H7 (cell line): ENCODE results near the gene CFAP210. TPM values are rescaled to one million over a fixed set of nuclear protein-coding genes. Genes with fewer than 3 reads are reported as not detected.

ENCODE experiments used
- DNase-seq: peaks from one replicate; pipeline ENCODE4 v3.0.0; 2012
- H3K27me3 ChIP-seq: 2 replicates; pipeline ENCODE4 v1.6.0; 2011; ENCODE audit warnings: mild to moderate bottlenecking, low read length; ENCODE audit not compliant: control insufficient read depth, insufficient read depth
- H3K36me3 ChIP-seq: replicated peaks from 2 replicates; pipeline ENCODE4 v1.5.1; 2011; ENCODE audit warnings: low read length; ENCODE audit not compliant: control insufficient read depth, insufficient read depth
- H3K4me3 ChIP-seq: 2 replicates; pipeline ENCODE4 v1.5.1; 2011; ENCODE audit warnings: low read depth, mild to moderate bottlenecking, control low read depth, low read length, moderate library complexity; ENCODE audit not compliant: insufficient read depth
- total RNA-seq: library from RNA; depleted of rRNA; stranded (reverse); fragments of >200 nt; shearing (Covaris generic); gene quantifications from 2 replicates; pipeline ENCODE4 v1.2.3, GENCODE V29; 2014

The CFAP210 gene
- total RNA-seq, 1 experiment from 2014 or later: 0.28 TPM

- no peak for DNase-seq
- no peaks in the 10 kb centered on the region for H3K27me3 ChIP-seq
- H3K36me3 ChIP-seq: no peaks in the 10 kb centered on the region
- H3K4me3 ChIP-seq: no peak overlapping the region
Measured at GRCh38 chr2:169717691-169718063, 23.5 kb upstream of the CFAP210 start.

GRCh38 chr2:169716938-169717690, 22.9 kb upstream of the CFAP210 start:
- Histone ChIP-seq H3K4me3 (no peak overlapping the region), H3K27me3 (no peaks in the 10 kb centered on the region), H3K36me3 (no peaks in the 10 kb centered on the region)
- no peak for DNase-seq

DNA sequence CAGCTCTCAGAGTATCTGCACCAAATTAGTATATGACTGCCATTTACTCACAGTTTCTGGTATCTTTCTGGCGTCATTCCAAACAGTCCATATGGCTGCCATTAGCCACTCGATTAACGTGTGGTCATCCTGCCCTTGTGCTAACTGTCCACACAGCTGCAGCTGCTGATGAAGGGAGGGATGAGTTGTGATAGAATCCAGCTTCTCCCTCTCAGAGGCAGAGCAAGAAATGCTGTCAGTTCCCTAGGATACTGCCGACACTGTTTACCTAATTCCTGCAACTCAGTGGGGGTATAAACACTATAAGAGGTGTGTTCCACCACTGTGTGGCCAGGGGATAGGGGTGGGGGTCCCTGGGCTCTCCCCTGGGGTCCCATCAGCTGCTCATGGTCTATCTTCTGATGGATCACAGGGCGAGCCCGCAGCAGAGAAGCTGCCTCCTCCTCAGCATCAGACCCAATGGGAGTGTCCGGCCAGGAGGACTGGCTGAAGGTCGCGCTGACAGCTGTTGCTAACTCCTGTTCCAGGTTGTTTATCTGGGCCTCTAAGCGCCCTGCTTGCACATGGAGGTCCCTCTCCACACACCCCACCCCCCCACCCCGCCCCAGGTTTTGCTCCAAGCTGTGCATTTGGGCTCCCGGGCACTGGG, 22.2 kb upstream of the CFAP210 start:
- no peak for DNase-seq
- Histone ChIP-seq H3K27me3 (no peaks in the 10 kb centered on the region), H3K36me3 (0 out of 2 replicates have a peak, but pooled peaks cover 1% of the 10 kb centered on the region), H3K4me3 (no peak overlapping the region)

- H3K4me3 ChIP-seq: no peak overlapping the region
- H3K36me3 ChIP-seq: 0 out of 2 replicates have a peak, but pooled peaks cover 1% of the 10 kb centered on the region
- DNase-seq: no peak
Measured at GRCh38 chr2:169715379-169716237, 21.4 kb upstream of the CFAP210 start.

DNA sequence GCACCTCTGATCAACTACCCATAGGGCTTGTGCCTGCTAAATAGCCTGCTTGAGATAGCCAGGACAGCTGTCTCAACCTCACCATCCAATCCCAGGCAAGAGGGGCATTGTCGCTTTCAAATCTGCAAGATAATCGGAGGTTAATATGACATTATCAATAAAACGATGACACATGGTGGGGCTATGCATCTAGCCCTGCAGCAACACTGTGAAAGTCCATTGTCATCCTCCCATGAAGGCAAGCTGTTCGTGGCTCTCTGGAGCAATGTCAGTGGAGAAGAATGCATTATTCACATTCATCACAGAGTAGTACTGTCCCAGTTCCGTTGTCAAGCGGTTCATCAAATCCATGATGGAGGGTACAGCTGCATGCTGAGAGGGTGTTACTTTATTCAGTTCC, 20.5 kb upstream of the CFAP210 start:
- H3K36me3 ChIP-seq: peaks cover 1% of the 10 kb centered on the region; the same call in 1 of the 2 replicates
- no peak overlapping the region for H3K4me3 ChIP-seq
- H3K27me3 ChIP-seq: no peaks in the 10 kb centered on the region
- no peak for DNase-seq

More at GRCh38 chr2:169715379-169716237, 21.4 kb upstream of the CFAP210 start:
- no peaks in the 10 kb centered on the region for H3K27me3 ChIP-seq

DNA sequence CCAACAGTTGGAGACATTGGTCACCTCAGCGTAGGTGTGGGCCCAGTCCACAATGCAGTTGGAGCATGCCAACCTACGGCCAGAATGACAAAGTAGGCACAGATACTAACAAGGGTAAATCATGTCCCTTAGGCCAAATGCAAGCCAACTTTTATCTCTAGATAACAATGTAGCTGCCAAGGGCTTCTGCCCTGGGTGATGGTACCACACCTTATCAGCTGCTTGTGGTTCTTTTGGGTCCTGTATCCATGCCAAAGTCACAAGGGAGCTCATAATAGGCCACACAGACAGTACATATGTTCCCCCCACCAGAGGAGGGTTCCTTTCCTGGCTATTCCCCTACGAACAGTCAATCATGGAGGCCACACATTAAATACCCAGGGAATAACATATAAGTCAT, 19.1 kb upstream of the CFAP210 start:
- peaks cover 1% of the 10 kb centered on the region; the same call in 1 of the 2 replicates for H3K36me3 ChIP-seq
- DNase-seq: no peak
- no peaks in the 10 kb centered on the region for H3K27me3 ChIP-seq
- no peak overlapping the region for H3K4me3 ChIP-seq

GRCh38 chr2:169712791-169713227, 18.6 kb upstream of the CFAP210 start:
- H3K4me3 ChIP-seq: no peak overlapping the region
- DNase-seq: no peak
- H3K36me3 ChIP-seq: peaks cover 1% of the 10 kb centered on the region; the same call in 1 of the 2 replicates
- no peaks in the 10 kb centered on the region for H3K27me3 ChIP-seq

- H3K27me3 ChIP-seq: no peaks in the 10 kb centered on the region
- H3K36me3 ChIP-seq: peaks cover 1% of the 10 kb centered on the region; the same call in 1 of the 2 replicates
- no peak overlapping the region for H3K4me3 ChIP-seq
- no peak for DNase-seq
Measured at GRCh38 chr2:169711751-169712509, 17.7 kb upstream of the CFAP210 start.

GRCh38 chr2:169709981-169710380, 15.8 kb upstream of the CFAP210 start:
- Histone ChIP-seq H3K4me3 (no peak overlapping the region), H3K36me3 (peaks cover 1% of the 10 kb centered on the region; the same call in 1 of the 2 replicates), H3K27me3 (no peaks in the 10 kb centered on the region)
- DNase-seq: no peak

DNA sequence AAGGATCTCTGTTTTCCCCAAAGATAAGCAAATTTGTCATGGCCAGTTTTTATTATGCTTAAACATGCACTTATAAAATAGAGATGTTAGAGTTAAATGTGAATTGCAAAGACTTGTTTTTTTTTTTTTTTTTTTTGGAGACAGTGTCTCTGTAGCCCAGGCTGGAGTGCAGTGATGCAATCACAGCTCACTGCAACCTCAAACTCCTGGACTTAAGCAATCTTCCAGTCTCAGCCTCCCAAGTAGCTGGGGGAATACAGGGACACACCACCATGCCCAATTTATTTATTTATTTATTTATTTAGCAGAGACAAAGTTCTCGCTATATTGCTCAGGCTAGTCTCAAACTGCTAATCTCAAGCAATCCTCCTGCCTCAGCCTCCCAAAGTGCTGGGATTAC, 15.1 kb upstream of the CFAP210 start:
- DNase-seq: no peak
- Histone ChIP-seq H3K36me3 (peaks cover 1% of the 10 kb centered on the region; the same call in 1 of the 2 replicates), H3K27me3 (no peaks in the 10 kb centered on the region), H3K4me3 (no peak overlapping the region)

GRCh38 chr2:169707626-169708025, 13.4 kb upstream of the CFAP210 start:
- Histone ChIP-seq H3K27me3 (no peaks in the 10 kb centered on the region), H3K4me3 (no peak overlapping the region), H3K36me3 (peaks cover 1% of the 10 kb centered on the region; the same call in 1 of the 2 replicates)
- no peak for DNase-seq

DNA sequence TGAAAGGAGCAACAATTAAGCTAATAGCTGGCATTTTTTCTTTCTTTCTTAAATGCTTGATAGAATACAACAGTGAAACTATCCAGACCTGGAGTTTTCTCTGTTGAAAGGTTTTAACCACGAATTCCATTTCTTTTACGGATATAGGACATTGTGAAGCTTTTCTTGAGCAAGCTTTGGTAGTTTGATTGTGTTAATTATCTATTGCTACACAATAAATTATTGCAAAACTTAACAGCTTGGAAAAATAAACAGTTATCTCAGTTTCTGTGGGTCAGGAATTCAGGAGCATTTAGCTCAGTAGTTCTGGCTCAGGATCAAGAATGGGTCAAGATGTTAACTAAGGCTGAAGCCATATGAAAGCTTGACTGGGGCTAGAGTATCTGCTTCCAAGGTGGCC, 11.7 kb upstream of the CFAP210 start:
- Histone ChIP-seq H3K4me3 (no peak overlapping the region), H3K27me3 (no peaks in the 10 kb centered on the region), H3K36me3 (no peaks in the 10 kb centered on the region; the same call in 1 of the 2 replicates)
- DNase-seq: no peak

DNA sequence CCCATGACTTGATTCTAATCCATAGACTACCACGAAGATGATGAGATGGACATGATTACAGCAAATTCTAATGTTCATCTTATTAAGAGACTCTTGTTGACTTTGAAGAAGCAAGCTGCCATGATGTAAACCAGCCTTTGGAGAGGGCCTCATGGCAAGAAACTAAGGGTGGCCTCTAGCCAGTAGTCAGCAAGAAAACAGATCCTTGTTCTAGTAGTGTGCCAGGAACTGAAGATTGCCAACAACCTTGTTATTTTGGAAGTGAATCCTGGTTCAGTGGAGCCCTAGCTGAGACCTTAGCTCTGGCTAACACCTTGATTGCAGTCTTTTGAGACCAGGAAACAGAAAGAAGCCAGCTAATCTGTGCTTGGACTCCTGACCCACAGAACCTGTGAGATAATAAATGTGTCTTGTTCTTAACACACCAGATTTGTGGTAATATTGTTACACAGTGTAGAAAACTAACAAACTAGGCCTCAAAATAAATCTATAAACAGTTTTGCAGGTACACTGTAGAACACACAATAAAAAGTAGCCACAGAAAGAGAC, 10.0 kb upstream of the CFAP210 start:
- Histone ChIP-seq H3K36me3 (no peaks in the 10 kb centered on the region), H3K27me3 (no peaks in the 10 kb centered on the region), H3K4me3 (no peak overlapping the region)
- no peak for DNase-seq

DNA sequence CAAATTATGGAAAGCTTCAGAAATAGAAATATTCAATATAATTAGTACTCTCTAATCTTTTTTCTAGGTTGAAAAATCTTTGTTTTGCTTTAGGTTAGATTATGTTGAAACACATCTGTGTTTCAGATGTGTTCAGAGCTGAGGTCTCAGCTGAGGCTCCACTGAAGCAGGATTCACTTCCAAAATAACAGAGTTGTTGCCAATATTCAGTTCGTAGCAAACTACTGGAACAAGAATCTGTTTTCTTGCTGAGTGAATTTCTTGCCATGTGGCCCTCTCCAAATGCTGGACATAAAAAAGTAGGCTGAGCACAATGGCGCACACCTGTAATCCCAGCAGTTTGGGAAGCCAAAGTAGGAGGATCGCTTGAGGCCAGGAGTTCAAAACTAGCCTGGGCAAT, 8.8 kb upstream of the CFAP210 start:
- Histone ChIP-seq H3K27me3 (no peaks in the 10 kb centered on the region), H3K4me3 (no peak overlapping the region), H3K36me3 (no peaks in the 10 kb centered on the region)
- DNase-seq: no peak
